HG03135 (cell line): ENCODE data around the gene PRR20A.
"Not testable (repeated sequence)": the region's sequence is repeated elsewhere in the genome, so short reads cannot be mapped to it uniquely, and the experiment has no call there.

Experiments
- ATAC-seq: cut with Tn5 transposase; IDR thresholded peaks from one replicate; pipeline ENCODE4 v1.9.1; 2021; ENCODE audit warnings: mild to moderate bottlenecking, moderate library complexity; ENCODE audit not compliant: unreplicated experiment

Gene PRR20A

GRCh38 chr13:57140235-57140968 lies at the start of gene PRR20A:
TSS of gene PRR20A (plus strand) at chr13:57140918. CDS start at chr13:57141305, 387 bp downstream.
- ATAC-seq, result not testable (repeated sequence)

- no peak for ATAC-seq
Measured at GRCh38 chr13:57114945-57115344, 25.8 kb upstream of the PRR20A start.

GRCh38 chr13:57123681-57124080 lies 17.0 kb upstream of the PRR20A start:
- ATAC-seq, result no peak

GRCh38 chr13:57128909-57129308 lies 11.8 kb upstream of the PRR20A start:
- no peak for ATAC-seq

GRCh38 chr13:57136093-57136492 lies 4.6 kb upstream of the PRR20A start:
- ATAC-seq, result no peak

- ATAC-seq, result no peak
Measured at GRCh38 chr13:57137585-57137984, 3.1 kb upstream of the PRR20A start.

- no peak for ATAC-seq
Measured at GRCh38 chr13:57138988-57139387, 1.7 kb upstream of the PRR20A start.

GRCh38 chr13:57139781-57140180 lies 937 bp upstream of the PRR20A start:
- ATAC-seq, result not testable (repeated sequence)

- ATAC-seq, result not testable (repeated sequence)
Measured at GRCh38 chr13:57147188-57147587, 6.5 kb downstream of the PRR20A start, which contains the start of gene PRR20B. TSS of gene PRR20B (plus strand) at chr13:57147488. CDS start at chr13:57147875, 387 bp downstream.

GRCh38 chr13:57148106-57148505 lies 7.4 kb downstream of the PRR20A start:
- ATAC-seq, result not testable (repeated sequence)

- ATAC-seq, result not testable (repeated sequence)
Measured at GRCh38 chr13:57153761-57154160, 13.0 kb downstream of the PRR20A start, which contains the start of gene PRR20C. TSS of gene PRR20C (plus strand) at chr13:57154061. CDS start at chr13:57154448, 387 bp downstream.

GRCh38 chr13:57160332-57160731 lies 19.6 kb downstream of the PRR20A start, which contains the start of gene PRR20D:
TSS of gene PRR20D (plus strand) at chr13:57160632. CDS start at chr13:57161019, 387 bp downstream.
- ATAC-seq, result not testable (repeated sequence)

GRCh38 chr13:57166897-57167296 lies 26.2 kb downstream of the PRR20A start, which contains the start of gene PRR20E:
TSS of gene PRR20E (plus strand) at chr13:57167197. CDS start at chr13:57167584, 387 bp downstream.
- ATAC-seq, result not testable (repeated sequence)

- ATAC-seq, result no peak
Measured at GRCh38 chr13:57191667-57192066, 50.9 kb downstream of the PRR20A start.
